ENCODE measurements around the gene GRIP2. TPM values are rescaled to one million over a fixed set of nuclear protein-coding genes. Genes with fewer than 3 reads are reported as not detected.

The GRIP2 gene
- polyA plus RNA-seq, 1 donor (not counting 4 experiments of a cell fraction or from before 2014, with no cell fraction given) = 0.01 TPM

GRCh38 chr3:14507757-14508504 lies 32.2 kb downstream of the GRIP2 start:
- Histone ChIP-seq H3K4me2 (ENCODE audit: control insufficient read depth, extremely low read depth, insufficient read depth, low read depth, low read length) (no peak overlapping the region), H2AFZ (ENCODE audit: control insufficient read depth, low read length) (no peak overlapping the region), H4K20me1 (ENCODE audit: control insufficient read depth, extremely low read depth, insufficient read depth, low read length) (no peaks in the 10 kb centered on the region), H3K9ac (ENCODE audit: control insufficient read depth, extremely low read depth, insufficient read depth, low read length) (no peak overlapping the region), H3K4me3 (ENCODE audit: control insufficient read depth in 2 of 3, extremely low read depth in 1 of 3, insufficient read depth in 2 of 3, low read depth in 1 of 3, low read length in 3 of 3) (no peak overlapping the region), H3K27me3 (ENCODE audit: control insufficient read depth, extremely low read depth, insufficient read depth, low read length) (peaks cover 10% of the 10 kb centered on the region), H3K4me1 (ENCODE audit: control insufficient read depth, extremely low read depth, insufficient read depth, low read length) (no peaks in the 10 kb centered on the region), H3K27ac (ENCODE audit: control insufficient read depth, insufficient read depth, low read length) (no peak overlapping the region), H3K36me3 (ENCODE audit: control insufficient read depth in 2 of 2, extremely low read depth in 1 of 2, insufficient read depth in 2 of 2, low read length in 2 of 2) (no peaks in the 10 kb centered on the region), H3K9me3 (ENCODE audit: control insufficient read depth, low read depth, low read length) (no peaks in the 10 kb centered on the region), H3K79me2 (ENCODE audit: control insufficient read depth, insufficient read depth, low read length) (no peaks in the 10 kb centered on the region), H3K9me1 (ENCODE audit: control insufficient read depth, extremely low read depth, insufficient read depth, low read length) (no peaks in the 10 kb centered on the region)
- no peak for TF ChIP-seq EZH2 (IDR thresholded peaks at IDR 0.05; ENCODE audit: low read length)
- TF ChIP-seq CTCF (optimal IDR thresholded peaks at IDR 0.05 in 1 of 3, IDR thresholded peaks at IDR 0.05 in 1 of 3, conservative IDR thresholded peaks at IDR 0.05 in 1 of 3; ENCODE audit: extremely low read depth in 1 of 3, insufficient read depth in 2 of 3, low read length in 3 of 3) = no peak
- FAIRE-seq (no peak), DNase-seq (ENCODE audit: low read depth, low spot score) (no peak)
- dilution Hi-C loops (cut with MboI; ENCODE audit: extremely low pct_ligation_motif_present, low sequenced_read_pairs) = no loop called here

DNA sequence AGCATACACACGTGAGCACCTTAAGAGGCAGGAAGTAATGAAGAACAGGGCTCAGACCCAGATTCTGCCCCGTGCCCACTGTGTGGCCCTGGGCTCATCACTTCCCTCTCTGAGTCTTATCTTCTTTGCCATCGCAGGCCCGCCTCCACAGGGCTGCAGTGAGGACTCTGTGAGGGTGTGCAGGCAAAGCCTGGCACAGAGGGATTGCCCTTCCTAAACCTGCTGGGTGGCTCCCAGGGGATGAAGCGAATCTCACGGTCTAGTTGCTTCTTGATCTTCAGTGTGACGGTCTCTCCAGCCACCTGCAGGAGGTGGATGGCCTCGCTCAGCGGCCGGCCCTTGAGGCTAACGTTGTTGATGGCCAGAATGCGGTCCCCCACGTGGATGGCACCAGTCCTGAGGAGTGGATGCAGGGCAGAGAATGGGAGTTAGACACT lies 32.8 kb downstream of the GRIP2 start:
- Histone ChIP-seq H3K9ac (ENCODE audit: control insufficient read depth, extremely low read depth, insufficient read depth, low read length) (no peak overlapping the region), H4K20me1 (ENCODE audit: control insufficient read depth, extremely low read depth, insufficient read depth, low read length) (no peaks in the 10 kb centered on the region), H3K4me3 (ENCODE audit: control insufficient read depth in 2 of 3, extremely low read depth in 1 of 3, insufficient read depth in 2 of 3, low read depth in 1 of 3, low read length in 3 of 3) (no peak overlapping the region), H3K36me3 (ENCODE audit: control insufficient read depth in 2 of 2, extremely low read depth in 1 of 2, insufficient read depth in 2 of 2, low read length in 2 of 2) (no peaks in the 10 kb centered on the region), H3K9me1 (ENCODE audit: control insufficient read depth, extremely low read depth, insufficient read depth, low read length) (no peaks in the 10 kb centered on the region), H3K9me3 (ENCODE audit: control insufficient read depth, low read depth, low read length) (no peaks in the 10 kb centered on the region), H2AFZ (ENCODE audit: control insufficient read depth, low read length) (no peak overlapping the region), H3K4me1 (ENCODE audit: control insufficient read depth, extremely low read depth, insufficient read depth, low read length) (no peaks in the 10 kb centered on the region), H3K27ac (ENCODE audit: control insufficient read depth, insufficient read depth, low read length) (no peak overlapping the region), H3K79me2 (ENCODE audit: control insufficient read depth, insufficient read depth, low read length) (no peaks in the 10 kb centered on the region), H3K27me3 (ENCODE audit: control insufficient read depth, extremely low read depth, insufficient read depth, low read length) (peaks cover 10% of the 10 kb centered on the region), H3K4me2 (ENCODE audit: control insufficient read depth, extremely low read depth, insufficient read depth, low read depth, low read length) (no peak overlapping the region)
- no peak for FAIRE-seq
- TF ChIP-seq CTCF (optimal IDR thresholded peaks at IDR 0.05 in 1 of 3, IDR thresholded peaks at IDR 0.05 in 1 of 3, conservative IDR thresholded peaks at IDR 0.05 in 1 of 3; ENCODE audit: extremely low read depth in 1 of 3, insufficient read depth in 2 of 3, low read length in 3 of 3) (no peak), EZH2 (IDR thresholded peaks at IDR 0.05; ENCODE audit: low read length) (no peak)
- DNase-seq (ENCODE audit: low read depth, low spot score) = no peak
- dilution Hi-C loops (cut with MboI; ENCODE audit: extremely low pct_ligation_motif_present, low sequenced_read_pairs) = no loop called here
